Stimulated activated CD4-positive, alpha-beta T cell treated with anti-CD3 and anti-CD28 coated beads, Interleukin-4, amount 100 ng/mL, for 1 hour (primary cell): Measurements from ENCODE around the gene PSMB10.
"Not testable (repeated sequence)": the region's sequence is repeated elsewhere in the genome, so short reads cannot be mapped to it uniquely, and the experiment has no call there.

Experiments
- DNase-seq: peaks from one replicate; pipeline ENCODE4 v3.0.0-alpha.2; 2020

Gene PSMB10

DNA sequence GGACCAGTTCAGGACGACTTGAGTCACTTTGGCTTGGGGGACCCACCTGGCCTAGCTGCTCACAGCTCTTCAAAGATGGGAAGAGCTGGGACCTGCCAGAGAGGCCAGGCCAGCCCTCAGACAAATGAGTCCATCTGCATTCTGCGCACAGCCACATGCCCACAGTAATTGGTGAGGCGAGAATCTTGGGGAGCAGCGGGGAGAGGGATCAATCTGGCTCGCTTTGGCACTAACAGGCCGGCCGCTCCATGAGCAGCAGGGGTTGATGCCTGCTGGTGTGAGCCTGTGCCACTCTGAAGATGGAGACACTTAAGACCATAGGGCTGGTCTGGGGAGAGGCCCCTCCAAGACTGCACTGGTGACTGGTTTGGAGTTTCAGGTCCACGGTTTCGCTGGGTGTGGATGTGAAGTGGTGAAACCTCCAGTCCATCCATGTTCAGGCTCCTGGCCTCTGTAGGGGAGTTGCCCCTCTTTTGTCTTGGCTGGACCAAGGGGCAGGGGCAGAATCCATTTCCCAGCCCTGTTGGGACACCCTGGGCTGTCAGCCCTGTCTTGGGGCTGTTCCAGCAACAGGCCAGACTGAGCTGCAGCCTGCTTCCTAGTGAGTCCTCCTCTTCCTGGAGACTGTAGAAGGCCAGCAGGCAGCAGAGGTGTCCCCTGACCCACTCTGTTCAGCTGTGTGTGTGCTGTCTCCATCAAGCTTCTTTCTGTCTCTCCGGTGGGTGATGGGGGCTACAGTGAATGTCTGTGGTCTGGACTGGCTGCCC is 12.3 kb downstream of the PSMB10 start:
- no peak for DNase-seq

- no peak for DNase-seq
These were observed 13.1 kb downstream of the PSMB10 start for GRCh38 chr16:67923414-67924116.

DNA sequence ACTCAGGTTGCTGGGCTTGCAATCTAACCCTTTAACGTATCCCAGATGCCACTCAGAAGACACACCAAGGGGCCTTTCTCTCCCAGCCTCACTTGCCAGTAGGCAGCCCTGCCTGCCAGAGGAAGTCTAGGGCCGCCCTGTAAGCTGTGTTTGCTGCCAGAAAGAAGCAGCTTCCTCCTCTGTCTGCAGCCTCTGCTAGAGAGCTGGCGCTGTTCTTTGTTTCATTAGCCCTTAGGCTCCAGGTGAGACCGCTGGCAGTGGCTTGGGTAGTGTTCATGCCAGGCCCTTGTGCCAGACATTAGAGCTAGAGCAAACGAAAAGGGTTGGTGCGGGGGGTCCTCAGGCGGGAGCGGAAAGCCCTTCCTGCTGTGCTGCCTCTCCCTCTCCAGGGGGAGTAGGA is 13.9 kb downstream of the PSMB10 start:
- no peak for DNase-seq

GRCh38 chr16:67922221-67922620 is 14.4 kb downstream of the PSMB10 start:
- no peak for DNase-seq

DNA sequence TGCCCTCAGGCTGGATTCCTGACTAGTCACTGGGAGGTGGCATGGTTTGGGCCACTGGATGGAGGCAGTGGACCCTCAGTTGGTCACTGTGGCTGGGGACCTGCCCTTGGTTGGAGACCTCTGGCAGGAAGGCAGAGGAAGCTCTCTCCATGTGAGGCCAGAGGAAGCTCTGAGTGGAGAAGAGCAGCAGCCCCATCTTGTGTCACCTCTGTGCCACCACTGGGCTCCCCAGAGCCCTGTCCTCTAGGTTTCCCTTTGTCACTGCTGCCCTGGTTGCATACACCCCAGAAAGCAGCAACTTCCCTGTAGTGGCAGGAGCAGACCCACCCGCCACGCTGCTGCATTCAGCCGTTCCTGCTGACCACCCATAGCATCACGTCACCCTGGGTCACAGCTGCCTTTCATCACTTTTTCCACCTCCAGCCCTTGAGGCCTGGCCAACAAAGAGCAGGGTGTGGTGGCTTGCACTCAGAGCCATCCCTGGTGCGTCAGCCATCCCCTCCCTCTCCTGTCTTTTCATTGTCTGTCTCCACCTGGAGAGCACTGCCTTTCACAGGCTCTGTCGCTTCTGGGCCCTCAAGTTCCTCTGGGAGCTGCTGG is 16.9 kb downstream of the PSMB10 start:
- DNase-seq, result no peak

DNA sequence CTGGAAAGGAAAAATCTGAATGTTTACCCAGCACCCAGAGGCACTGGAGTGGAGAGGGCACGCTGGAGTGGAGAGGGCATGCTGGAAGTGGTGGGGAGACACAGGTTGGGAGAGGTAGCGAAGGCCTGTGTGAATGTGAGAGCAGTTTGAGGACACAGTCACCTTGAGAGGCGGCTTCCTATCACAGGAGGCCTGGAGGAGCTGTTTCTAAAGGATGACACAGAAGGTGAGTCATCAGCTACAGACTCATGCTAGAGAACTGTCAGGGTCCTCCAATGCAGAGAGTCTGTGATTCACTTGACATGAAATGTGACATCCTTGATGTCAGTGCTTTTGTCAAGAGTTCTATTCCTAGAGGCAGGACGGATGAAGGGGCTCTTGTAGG is 18.8 kb downstream of the PSMB10 start:
- DNase-seq, result peak; percentile 39

- DNase-seq, result no peak
These were observed 19.4 kb downstream of the PSMB10 start for GRCh38 chr16:67917140-67917851.

GRCh38 chr16:67915831-67916723 is 20.6 kb downstream of the PSMB10 start:
- DNase-seq, result no peak

DNA sequence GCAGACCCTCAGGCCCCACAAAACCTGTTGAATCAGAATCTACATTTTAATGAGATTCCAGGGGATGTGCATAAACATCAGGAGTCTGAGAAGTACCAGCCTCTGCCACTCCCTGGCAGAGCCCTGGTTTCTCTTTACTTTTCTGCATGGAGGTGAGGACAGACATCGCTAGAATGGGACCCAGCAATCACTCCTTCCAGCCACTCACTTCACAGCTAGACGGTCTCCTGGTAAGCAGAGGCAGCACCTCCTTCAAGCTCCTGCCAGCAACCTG is 21.2 kb downstream of the PSMB10 start:
- not testable (repeated sequence) for DNase-seq

- DNase-seq, result no peak
These were observed 21.7 kb downstream of the PSMB10 start for GRCh38 chr16:67914758-67915495.

GRCh38 chr16:67910158-67910557 is 26.5 kb downstream of the PSMB10 start:
- DNase-seq, result no peak

DNA sequence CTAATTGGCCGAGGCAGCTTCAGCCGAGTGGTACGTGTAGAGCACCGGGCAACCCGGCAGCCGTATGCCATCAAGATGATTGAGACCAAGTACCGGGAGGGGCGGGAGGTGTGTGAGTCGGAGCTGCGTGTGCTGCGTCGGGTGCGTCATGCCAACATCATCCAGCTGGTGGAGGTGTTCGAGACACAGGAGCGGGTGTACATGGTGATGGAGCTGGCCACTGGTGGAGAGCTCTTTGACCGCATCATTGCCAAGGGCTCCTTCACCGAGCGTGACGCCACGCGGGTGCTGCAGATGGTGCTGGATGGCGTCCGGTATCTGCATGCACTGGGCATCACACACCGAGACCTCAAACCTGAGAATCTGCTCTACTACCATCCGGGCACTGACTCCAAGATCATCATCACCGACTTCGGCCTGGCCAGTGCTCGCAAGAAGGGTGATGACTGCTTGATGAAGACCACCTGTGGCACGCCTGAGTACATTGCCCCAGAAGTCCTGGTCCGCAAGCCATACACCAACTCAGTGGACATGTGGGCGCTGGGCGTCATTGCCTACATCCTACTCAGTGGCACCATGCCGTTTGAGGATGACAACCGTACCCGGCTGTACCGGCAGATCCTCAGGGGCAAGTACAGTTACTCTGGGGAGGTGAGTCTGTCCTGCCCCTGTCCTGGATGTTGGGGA is 27.5 kb downstream of the PSMB10 start:
- DNase-seq, result no peak

DNA sequence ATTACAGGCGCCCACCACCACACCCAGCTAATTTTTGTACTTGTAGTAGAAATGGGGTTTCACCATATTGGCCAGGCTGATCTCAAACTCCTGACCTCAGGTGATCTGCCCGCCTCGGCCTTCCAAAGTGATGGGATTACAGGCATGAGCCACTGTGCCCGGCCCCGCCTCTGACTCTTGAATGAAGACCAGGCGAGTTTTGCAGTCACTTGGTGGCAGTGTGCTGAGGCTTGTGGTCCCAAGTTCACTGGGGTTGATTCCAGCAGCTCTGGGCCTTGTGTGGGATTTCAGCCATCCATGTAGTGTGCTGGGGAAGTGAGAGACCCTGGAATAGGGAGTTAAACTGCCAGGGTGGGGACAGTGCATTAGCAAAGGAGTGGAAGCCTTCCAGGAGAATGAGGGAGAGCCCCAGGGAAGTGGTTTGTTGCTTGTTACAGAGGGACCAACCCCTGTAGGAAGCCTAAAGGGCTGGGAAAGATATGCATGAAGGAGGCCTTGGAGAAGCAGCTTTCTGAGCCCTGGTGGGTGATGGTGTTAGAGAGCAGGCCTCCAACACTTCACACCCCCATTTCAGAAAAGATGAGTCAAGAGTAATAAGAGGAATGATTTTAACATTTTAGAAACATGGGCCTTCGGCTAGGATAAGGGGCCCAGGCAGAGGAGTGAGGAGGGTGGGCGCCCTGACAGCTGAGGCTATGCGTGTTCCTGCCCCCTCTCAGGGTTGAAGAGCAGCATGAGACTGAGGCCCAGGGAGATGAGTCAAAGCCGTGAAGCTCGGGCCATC is 29.1 kb downstream of the PSMB10 start:
- no peak for DNase-seq

DNA sequence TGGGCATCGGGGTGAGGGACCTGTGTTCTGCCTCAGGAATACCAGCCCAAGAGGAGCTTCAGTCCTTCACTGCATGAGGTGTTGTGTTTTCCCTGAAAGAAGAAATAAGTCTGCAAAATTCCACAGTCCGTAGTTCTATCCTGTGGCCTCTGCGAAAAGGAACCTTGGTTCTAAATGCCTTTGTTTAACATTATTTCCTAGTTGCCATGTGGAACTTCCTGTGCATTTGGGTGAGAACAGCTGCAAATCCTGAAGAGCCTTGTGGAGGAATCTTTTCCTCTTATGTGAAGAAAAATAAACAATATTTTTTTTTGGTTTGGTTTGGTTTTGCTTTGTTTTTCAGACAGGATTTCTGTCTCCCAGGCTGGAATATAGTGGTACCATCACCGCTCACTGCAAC is 33.8 kb downstream of the PSMB10 start:
- DNase-seq, result no peak

DNA sequence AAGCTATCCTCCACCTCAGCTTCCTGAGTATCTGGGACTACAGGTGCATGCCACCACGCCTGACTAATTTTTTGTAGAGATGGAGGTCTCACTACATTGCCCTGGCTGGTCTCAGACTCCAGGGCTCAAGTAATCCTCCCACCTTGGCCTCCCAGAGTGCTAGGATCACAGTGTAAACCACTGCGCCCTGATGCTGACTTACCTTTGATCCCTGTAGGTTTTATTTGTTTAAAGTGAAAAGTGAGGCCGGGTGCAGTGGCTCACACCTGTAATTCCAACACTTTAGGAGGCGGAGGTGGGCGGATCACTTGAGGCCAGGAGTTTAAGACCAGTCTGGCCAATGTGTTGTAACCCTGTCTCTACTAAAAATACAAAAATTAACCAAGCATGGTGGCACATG is 34.9 kb downstream of the PSMB10 start:
- no peak for DNase-seq

GRCh38 chr16:67897231-67897630 is 39.4 kb downstream of the PSMB10 start:
- no peak for DNase-seq

GRCh38 chr16:67893743-67894399 is 42.8 kb downstream of the PSMB10 start:
- no peak for DNase-seq

DNA sequence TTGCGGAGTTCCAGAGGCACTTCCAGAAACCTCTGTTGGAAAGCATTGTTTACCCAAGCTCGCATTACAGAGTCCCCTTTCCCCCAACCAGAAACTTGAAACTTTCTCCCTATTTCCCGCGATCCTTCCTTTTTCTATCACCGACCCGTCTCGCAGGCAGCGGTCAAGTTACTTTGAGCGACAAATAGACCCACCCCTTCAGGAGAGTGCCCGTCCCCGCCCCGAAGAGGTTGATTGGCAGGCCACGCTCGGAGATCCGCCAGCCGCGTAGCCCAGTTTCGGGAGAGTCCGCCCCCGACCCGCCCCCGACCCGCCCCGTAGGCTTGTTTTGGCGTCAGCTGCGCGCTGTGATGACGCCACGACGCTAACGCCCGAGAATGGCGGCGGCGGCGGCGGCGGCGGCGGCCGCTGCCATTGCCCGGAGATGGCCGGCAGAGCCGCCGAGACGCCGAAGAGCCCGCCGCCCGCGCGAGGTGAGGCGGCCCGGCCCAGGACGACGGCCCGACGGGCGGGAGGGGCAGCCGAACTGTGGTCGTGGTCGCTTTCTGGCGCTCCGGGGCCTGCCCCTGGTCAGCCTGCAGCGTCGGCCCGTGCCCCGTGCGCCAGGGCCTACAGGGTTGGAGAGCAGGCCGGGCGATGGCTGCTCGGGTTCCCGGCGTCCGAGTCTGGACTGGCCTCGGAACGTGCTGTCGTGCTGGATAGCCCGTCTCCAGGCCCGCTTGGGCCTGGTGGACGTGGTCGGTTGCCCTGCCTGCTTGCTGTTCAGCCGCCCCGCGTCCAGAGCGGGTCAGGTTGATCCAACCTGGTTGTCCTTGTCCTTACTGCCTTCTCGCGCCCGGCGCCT is 43.5 kb downstream of the PSMB10 start, which contains the start of gene PSKH1:
PSKH1 (plus strand) TSS at position 356 of the 844 bp plus-strand sequence. CDS start 15,496 bp downstream, outside the sequence.
- DNase-seq, result peak; percentile 95

DNA sequence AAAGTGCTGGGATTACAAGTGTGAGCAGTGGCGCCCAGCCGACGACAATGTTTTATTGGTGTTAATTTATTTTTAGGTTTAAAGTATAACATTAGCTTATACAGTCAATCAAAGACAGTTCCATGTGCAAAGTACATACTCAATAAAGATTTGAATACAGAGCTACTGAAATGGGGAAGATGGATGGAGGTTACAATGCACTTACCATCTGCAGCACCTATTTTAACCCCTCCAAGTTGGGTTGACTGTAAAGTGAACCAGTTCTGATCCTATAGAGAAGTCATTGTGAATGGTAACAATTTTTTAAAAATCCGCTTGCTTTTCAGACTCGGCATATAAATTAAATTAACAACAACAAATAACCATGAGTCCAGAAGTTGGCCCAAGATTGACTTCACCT is 44.3 kb downstream of the PSMB10 start:
- no peak for DNase-seq
